HepG2 (cell line): ENCODE results near the gene PTPRF. TPM values are rescaled to one million over a fixed set of nuclear protein-coding genes. Genes with fewer than 3 reads are reported as not detected.

Experiments
- JUND ChIP-seq: sonication (generic); formaldehyde crosslinking; IDR thresholded peaks from 2 replicates; pipeline ENCODE4 v1.8.0; 2022; ENCODE audit warnings: mild to moderate bottlenecking, missing genetic modification reagents
- KLF15 ChIP-seq: sonication (generic); formaldehyde crosslinking; IDR thresholded peaks from 2 replicates; pipeline ENCODE4 v1.8.1; 2023; ENCODE audit warnings: borderline replicate concordance, mild to moderate bottlenecking, inconsistent platforms, missing genetic modification reagents, mixed read lengths
- MXD4 ChIP-seq: IDR thresholded peaks from 2 replicates; pipeline ENCODE4 v1.6.1; 2016; ENCODE audit warnings: mild to moderate bottlenecking, missing biosample characterization, missing genetic modification reagents
- SCMH1 ChIP-seq: sonication (generic); formaldehyde crosslinking; IDR thresholded peaks from 2 replicates; pipeline ENCODE4 v1.9.0; 2021; ENCODE audit warnings: missing genetic modification reagents, mild to moderate bottlenecking, borderline replicate concordance
- SMAD1 ChIP-seq: sonication (generic); formaldehyde crosslinking; IDR thresholded peaks from 2 replicates; pipeline ENCODE4 v1.4.0; 2020; ENCODE audit warnings: missing genetic modification reagents, low read depth, mild to moderate bottlenecking, borderline replicate concordance
- ZNF234 ChIP-seq: sonication (generic); formaldehyde crosslinking; conservative IDR thresholded peaks from 2 replicates; pipeline ENCODE4 v1.5.1; 2020; ENCODE audit warnings: mild to moderate bottlenecking, missing genetic modification reagents
- ZNF557 ChIP-seq: sonication (generic); formaldehyde crosslinking; IDR thresholded peaks from 2 replicates; pipeline ENCODE4 v1.4.0; 2020; ENCODE audit warnings: missing genetic modification reagents
- ZNF891 ChIP-seq: sonication (generic); formaldehyde crosslinking; IDR thresholded peaks from 2 replicates; pipeline ENCODE4 v1.5.0; 2020; ENCODE audit warnings: mild to moderate bottlenecking, missing genetic modification reagents
- ZSCAN22 ChIP-seq: sonication (generic); formaldehyde crosslinking; IDR thresholded peaks from 2 replicates; pipeline ENCODE4 v1.4.0; 2020; ENCODE audit warnings: mild to moderate bottlenecking, missing genetic modification reagents
- polyA plus RNA-seq, 8 experiments: library from polyadenylated mRNA; depleted of rRNA in 3 of 8; stranded (reverse) in 7 of 8; unstranded in 1 of 8; fragments of >200 nt; fragmentation: Illumina TruSeq in 4 of 8; extraction: Trizol in 4 of 8; gene quantifications; 2 replicates each; pipeline versions ENCODE4 v1.2.1 to v1.2.3, GENCODE V29; 2011 to 2016; ENCODE audit warnings: low read depth in 4 of 8, missing spikeins in 1 of 8, mixed read lengths in 1 of 8; ENCODE audit not compliant: insufficient read depth in 1 of 8
- total RNA-seq, 5 experiments: library from RNA; depleted of rRNA; stranded (reverse); fragments of >200 nt; fragmentation: Illumina TruSeq; extraction: Trizol; gene quantifications; 2 replicates each; pipeline ENCODE4 v1.2.3, GENCODE V29; 2016; ENCODE audit warnings: low read depth in 1 of 5
- TF ChIP-seq, protein P1 (sequence below): sonication (generic); formaldehyde crosslinking; IDR thresholded peaks from 2 replicates; pipeline ENCODE4 v1.4.0; 2020; ENCODE audit warnings: missing genetic modification reagents
- TF ChIP-seq, protein P2 (sequence below): sonication (generic); formaldehyde crosslinking; IDR thresholded peaks from 2 replicates; pipeline ENCODE4 v1.4.0; 2020; ENCODE audit warnings: missing genetic modification reagents
- TF ChIP-seq, protein P3 (sequence below): sonication (generic); formaldehyde crosslinking; conservative IDR thresholded peaks from 2 replicates; pipeline ENCODE4 v1.4.0; 2020; ENCODE audit warnings: missing genetic modification reagents
- TF ChIP-seq, protein P4 (sequence below): IDR thresholded peaks from 2 replicates; pipeline ENCODE4 v1.6.1; 2012; ENCODE audit warnings: low read length, improper control_type of control experiment
- TF ChIP-seq, protein P5 (sequence below): sonication (generic); formaldehyde crosslinking; IDR thresholded peaks from 2 replicates; pipeline ENCODE4 v1.5.1; 2020; ENCODE audit warnings: mild to moderate bottlenecking, missing genetic modification reagents

Gene PTPRF
- total and polyA plus RNA-seq, 2 of the 13 experiments (the other 11 are each of a cell fraction or from before 2014, with no cell fraction given): 55.9 to 167 TPM

DNA sequence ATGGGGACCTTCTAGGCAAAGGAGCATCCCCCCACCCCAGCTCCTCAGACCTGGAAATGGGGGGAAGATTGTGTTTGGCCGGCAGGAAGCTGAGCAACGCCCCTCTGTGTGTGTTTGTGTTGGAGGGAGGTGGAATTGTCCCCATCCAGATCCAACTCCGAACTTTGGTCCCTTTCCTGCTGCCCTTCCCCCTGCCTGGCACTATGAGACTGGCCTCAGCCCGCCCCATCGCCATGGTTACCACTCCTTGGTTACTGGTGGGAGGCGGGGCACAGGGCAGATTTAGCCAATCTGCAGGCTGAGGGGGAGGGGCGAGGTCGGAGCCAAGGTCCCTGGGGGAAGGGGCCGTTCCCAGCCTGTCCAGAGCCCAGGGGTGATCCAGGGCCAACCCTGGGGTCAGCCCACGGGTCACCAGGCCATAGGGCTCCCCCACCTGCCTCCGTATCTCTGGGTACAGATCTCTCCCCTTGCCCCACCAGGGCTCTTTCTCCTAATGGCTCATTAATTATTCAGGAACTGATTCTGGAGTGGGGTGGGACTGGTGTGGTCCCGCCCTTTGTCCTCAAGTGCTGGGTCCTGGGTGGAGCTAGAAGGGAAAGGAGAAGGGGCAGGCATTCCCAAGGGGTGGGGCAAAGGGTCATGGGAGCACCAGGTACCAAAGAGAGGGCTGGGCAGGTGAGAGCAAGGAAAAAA is 15.2 kb downstream of the PTPRF start (continued):
- TF ChIP-seq, protein P1, sequence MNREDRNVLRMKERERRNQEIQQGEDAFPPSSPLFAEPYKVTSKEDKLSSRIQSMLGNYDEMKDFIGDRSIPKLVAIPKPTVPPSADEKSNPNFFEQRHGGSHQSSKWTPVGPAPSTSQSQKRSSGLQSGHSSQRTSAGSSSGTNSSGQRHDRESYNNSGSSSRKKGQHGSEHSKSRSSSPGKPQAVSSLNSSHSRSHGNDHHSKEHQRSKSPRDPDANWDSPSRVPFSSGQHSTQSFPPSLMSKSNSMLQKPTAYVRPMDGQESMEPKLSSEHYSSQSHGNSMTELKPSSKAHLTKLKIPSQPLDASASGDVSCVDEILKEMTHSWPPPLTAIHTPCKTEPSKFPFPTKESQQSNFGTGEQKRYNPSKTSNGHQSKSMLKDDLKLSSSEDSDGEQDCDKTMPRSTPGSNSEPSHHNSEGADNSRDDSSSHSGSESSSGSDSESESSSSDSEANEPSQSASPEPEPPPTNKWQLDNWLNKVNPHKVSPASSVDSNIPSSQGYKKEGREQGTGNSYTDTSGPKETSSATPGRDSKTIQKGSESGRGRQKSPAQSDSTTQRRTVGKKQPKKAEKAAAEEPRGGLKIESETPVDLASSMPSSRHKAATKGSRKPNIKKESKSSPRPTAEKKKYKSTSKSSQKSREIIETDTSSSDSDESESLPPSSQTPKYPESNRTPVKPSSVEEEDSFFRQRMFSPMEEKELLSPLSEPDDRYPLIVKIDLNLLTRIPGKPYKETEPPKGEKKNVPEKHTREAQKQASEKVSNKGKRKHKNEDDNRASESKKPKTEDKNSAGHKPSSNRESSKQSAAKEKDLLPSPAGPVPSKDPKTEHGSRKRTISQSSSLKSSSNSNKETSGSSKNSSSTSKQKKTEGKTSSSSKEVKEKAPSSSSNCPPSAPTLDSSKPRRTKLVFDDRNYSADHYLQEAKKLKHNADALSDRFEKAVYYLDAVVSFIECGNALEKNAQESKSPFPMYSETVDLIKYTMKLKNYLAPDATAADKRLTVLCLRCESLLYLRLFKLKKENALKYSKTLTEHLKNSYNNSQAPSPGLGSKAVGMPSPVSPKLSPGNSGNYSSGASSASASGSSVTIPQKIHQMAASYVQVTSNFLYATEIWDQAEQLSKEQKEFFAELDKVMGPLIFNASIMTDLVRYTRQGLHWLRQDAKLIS (CRISPR knock-in tag): no peak
- TF ChIP-seq JUND: no peak
- no peak; the same call in 1 of the 2 replicates for TF ChIP-seq KLF15
- TF ChIP-seq, protein P2, sequence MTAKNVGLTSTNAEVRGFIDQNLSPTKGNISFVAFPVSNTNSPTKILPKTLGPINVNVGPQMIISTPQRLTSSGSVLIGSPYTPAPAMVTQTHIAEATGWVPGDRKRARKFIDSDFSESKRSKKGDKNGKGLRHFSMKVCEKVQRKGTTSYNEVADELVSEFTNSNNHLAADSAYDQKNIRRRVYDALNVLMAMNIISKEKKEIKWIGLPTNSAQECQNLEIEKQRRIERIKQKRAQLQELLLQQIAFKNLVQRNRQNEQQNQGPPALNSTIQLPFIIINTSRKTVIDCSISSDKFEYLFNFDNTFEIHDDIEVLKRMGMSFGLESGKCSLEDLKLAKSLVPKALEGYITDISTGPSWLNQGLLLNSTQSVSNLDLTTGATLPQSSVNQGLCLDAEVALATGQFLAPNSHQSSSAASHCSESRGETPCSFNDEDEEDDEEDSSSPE (CRISPR knock-in tag): no peak; the same call in 1 of the 2 replicates
- TF ChIP-seq, protein P3, sequence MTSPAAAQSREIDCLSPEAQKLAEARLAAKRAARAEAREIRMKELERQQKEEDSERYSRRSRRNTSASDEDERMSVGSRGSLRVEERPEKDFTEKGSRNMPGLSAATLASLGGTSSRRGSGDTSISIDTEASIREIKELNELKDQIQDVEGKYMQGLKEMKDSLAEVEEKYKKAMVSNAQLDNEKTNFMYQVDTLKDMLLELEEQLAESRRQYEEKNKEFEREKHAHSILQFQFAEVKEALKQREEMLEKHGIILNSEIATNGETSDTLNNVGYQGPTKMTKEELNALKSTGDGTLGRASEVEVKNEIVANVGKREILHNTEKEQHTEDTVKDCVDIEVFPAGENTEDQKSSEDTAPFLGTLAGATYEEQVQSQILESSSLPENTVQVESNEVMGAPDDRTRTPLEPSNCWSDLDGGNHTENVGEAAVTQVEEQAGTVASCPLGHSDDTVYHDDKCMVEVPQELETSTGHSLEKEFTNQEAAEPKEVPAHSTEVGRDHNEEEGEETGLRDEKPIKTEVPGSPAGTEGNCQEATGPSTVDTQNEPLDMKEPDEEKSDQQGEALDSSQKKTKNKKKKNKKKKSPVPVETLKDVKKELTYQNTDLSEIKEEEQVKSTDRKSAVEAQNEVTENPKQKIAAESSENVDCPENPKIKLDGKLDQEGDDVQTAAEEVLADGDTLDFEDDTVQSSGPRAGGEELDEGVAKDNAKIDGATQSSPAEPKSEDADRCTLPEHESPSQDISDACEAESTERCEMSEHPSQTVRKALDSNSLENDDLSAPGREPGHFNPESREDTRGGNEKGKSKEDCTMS: no peak
- TF ChIP-seq, protein P4, sequence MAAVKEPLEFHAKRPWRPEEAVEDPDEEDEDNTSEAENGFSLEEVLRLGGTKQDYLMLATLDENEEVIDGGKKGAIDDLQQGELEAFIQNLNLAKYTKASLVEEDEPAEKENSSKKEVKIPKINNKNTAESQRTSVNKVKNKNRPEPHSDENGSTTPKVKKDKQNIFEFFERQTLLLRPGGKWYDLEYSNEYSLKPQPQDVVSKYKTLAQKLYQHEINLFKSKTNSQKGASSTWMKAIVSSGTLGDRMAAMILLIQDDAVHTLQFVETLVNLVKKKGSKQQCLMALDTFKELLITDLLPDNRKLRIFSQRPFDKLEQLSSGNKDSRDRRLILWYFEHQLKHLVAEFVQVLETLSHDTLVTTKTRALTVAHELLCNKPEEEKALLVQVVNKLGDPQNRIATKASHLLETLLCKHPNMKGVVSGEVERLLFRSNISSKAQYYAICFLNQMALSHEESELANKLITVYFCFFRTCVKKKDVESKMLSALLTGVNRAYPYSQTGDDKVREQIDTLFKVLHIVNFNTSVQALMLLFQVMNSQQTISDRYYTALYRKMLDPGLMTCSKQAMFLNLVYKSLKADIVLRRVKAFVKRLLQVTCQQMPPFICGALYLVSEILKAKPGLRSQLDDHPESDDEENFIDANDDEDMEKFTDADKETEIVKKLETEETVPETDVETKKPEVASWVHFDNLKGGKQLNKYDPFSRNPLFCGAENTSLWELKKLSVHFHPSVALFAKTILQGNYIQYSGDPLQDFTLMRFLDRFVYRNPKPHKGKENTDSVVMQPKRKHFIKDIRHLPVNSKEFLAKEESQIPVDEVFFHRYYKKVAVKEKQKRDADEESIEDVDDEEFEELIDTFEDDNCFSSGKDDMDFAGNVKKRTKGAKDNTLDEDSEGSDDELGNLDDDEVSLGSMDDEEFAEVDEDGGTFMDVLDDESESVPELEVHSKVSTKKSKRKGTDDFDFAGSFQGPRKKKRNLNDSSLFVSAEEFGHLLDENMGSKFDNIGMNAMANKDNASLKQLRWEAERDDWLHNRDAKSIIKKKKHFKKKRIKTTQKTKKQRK: no peak
- TF ChIP-seq ZNF891: no peak; the same call in 1 of the 2 replicates
- TF ChIP-seq SCMH1 (CRISPR knock-in tag): no peak
- TF ChIP-seq ZSCAN22 (CRISPR knock-in tag): no peak
- peak; percentile 53; the same call in 1 of the 2 replicates for TF ChIP-seq MXD4 (CRISPR knock-in tag)
- TF ChIP-seq, protein P5, sequence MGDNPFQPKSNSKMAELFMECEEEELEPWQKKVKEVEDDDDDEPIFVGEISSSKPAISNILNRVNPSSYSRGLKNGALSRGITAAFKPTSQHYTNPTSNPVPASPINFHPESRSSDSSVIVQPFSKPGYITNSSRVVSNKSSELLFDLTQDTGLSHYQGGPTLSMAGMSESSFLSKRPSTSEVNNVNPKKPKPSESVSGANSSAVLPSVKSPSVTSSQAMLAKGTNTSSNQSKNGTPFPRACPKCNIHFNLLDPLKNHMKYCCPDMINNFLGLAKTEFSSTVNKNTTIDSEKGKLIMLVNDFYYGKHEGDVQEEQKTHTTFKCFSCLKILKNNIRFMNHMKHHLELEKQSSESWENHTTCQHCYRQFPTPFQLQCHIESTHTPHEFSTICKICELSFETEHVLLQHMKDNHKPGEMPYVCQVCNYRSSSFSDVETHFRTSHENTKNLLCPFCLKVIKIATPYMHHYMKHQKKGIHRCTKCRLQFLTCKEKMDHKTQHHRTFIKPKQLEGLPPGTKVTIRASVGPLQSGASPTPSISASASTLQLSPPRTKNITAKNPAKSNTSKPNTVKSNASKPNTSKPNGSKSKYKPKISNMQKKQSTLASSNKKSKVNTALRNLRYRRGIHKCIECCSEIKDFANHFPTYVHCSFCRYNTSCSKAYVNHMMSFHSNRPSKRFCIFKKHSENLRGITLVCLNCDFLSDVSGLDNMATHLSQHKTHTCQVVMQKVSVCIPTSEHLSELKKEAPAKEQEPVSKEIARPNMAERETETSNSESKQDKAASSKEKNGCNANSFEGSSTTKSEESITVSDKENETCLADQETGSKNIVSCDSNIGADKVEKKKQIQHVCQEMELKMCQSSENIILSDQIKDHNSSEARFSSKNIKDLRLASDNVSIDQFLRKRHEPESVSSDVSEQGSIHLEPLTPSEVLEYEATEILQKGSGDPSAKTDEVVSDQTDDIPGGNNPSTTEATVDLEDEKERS (CRISPR knock-in tag): no peak
- TF ChIP-seq ZNF234 (CRISPR knock-in tag): no peak
- TF ChIP-seq SMAD1 (CRISPR knock-in tag): no peak
- TF ChIP-seq ZNF557: no peak
